Hematopoietic multipotent progenitor cell treated with erythropoietin and hydrocortisone succinate and interleukin-3 and kit ligand, for 15 days (in vitro differentiated cells): ENCODE data around the gene TFB1M.

ENCODE experiments used
- DNase-seq: peaks from one replicate; pipeline ENCODE4 v3.0.0-alpha.2; 2015; ENCODE audit warnings: low spot score

TFB1M gene

GRCh38 chr6:155297669-155298068 is 16.6 kb downstream of the TFB1M start:
- no peak for DNase-seq

GRCh38 chr6:155292711-155293110 is 21.6 kb downstream of the TFB1M start:
- no peak for DNase-seq

GRCh38 chr6:155291291-155291690 is 23.0 kb downstream of the TFB1M start:
- no peak for DNase-seq

GRCh38 chr6:155290491-155290890 is 23.8 kb downstream of the TFB1M start:
- no peak for DNase-seq

- no peak for DNase-seq
Observed at GRCh38 chr6:155287762-155288161, 26.5 kb downstream of the TFB1M start.

GRCh38 chr6:155284775-155285174 is 29.5 kb downstream of the TFB1M start:
- DNase-seq = no peak

GRCh38 chr6:155278319-155279049 is 35.8 kb downstream of the TFB1M start:
- DNase-seq = no peak

GRCh38 chr6:155276638-155277037 is 37.6 kb downstream of the TFB1M start:
- DNase-seq = no peak

- no peak for DNase-seq
Observed at GRCh38 chr6:155275808-155276480, 38.3 kb downstream of the TFB1M start.

GRCh38 chr6:155274533-155274932 is 39.8 kb downstream of the TFB1M start:
- DNase-seq = no peak

GRCh38 chr6:155274106-155274505 is 40.2 kb downstream of the TFB1M start:
- no peak for DNase-seq

- DNase-seq = no peak
Observed at GRCh38 chr6:155273431-155273830, 40.9 kb downstream of the TFB1M start.

GRCh38 chr6:155272353-155273232 is 41.7 kb downstream of the TFB1M start:
- DNase-seq = no peak

- no peak for DNase-seq
Observed at GRCh38 chr6:155271145-155271544, 43.1 kb downstream of the TFB1M start.

- no peak for DNase-seq
Observed at GRCh38 chr6:155270561-155271091, 43.7 kb downstream of the TFB1M start.

GRCh38 chr6:155269765-155270164 is 44.5 kb downstream of the TFB1M start:
- DNase-seq = no peak

- peak; percentile 14 for DNase-seq
Observed at GRCh38 chr6:155268088-155268867, 46.0 kb downstream of the TFB1M start.

- no peak for DNase-seq
Observed at GRCh38 chr6:155267411-155267810, 46.9 kb downstream of the TFB1M start.

- DNase-seq = no peak
Observed at GRCh38 chr6:155265843-155266535, 48.3 kb downstream of the TFB1M start.

GRCh38 chr6:155264693-155265320 is 49.5 kb downstream of the TFB1M start:
- no peak for DNase-seq
